Skeletal muscle tissue (tissue), 4 donors: Measurements from ENCODE around the gene PPP2R3A. TPM values are rescaled to one million over a fixed set of nuclear protein-coding genes. Genes with fewer than 3 reads are reported as not detected.
"Not testable (repeated sequence)": the region's sequence is repeated elsewhere in the genome, so short reads cannot be mapped to it uniquely, and the experiment has no call there.

Experiments used
- H3K27ac ChIP-seq: one replicate; pipeline ENCODE4 v1.7.0; 2013; ENCODE audit warnings: mild to moderate bottlenecking, low read depth, low read length, inconsistent platforms
- H3K27me3 ChIP-seq, 3 donors: one replicate each; pipeline ENCODE4 v1.7.0; 2013; ENCODE audit warnings: low read length in 3 of 3; ENCODE audit not compliant: control insufficient read depth in 3 of 3, insufficient read depth in 3 of 3
- H3K36me3 ChIP-seq, 3 donors: one replicate each; pipeline ENCODE4 v1.7.0; 2013; ENCODE audit warnings: low read length in 3 of 3; ENCODE audit not compliant: control insufficient read depth in 3 of 3, insufficient read depth in 3 of 3
- H3K4me1 ChIP-seq, 3 donors: one replicate each; pipeline ENCODE4 v1.7.0; 2013; ENCODE audit warnings: low read length in 3 of 3, mild to moderate bottlenecking in 3 of 3; ENCODE audit not compliant: control insufficient read depth in 3 of 3, insufficient read depth in 3 of 3
- H3K4me3 ChIP-seq, 3 donors: one replicate each; pipeline ENCODE4 v1.7.0; 2013; ENCODE audit warnings: low read length in 3 of 3
- H3K9ac ChIP-seq, 3 donors: one replicate each; pipeline ENCODE4 v1.7.0; 2013; ENCODE audit warnings: low read length in 3 of 3, mild to moderate bottlenecking in 3 of 3, moderate library complexity in 2 of 3, low read depth in 1 of 3
- H3K9me3 ChIP-seq, 3 donors: one replicate each; pipeline ENCODE4 v1.7.0; 2013; ENCODE audit warnings: low read length in 3 of 3; ENCODE audit not compliant: control insufficient read depth in 3 of 3
- total RNA-seq: library from RNA; depleted of rRNA; stranded (reverse); fragments of >200 nt; gene quantifications from one replicate; pipeline ENCODE4 v1.2.3, GENCODE V29; 2014
- donor health status: Osteomylitis.

PPP2R3A gene
- total RNA-seq, 1 donor from 2014 or later, result 45.9 TPM

DNA sequence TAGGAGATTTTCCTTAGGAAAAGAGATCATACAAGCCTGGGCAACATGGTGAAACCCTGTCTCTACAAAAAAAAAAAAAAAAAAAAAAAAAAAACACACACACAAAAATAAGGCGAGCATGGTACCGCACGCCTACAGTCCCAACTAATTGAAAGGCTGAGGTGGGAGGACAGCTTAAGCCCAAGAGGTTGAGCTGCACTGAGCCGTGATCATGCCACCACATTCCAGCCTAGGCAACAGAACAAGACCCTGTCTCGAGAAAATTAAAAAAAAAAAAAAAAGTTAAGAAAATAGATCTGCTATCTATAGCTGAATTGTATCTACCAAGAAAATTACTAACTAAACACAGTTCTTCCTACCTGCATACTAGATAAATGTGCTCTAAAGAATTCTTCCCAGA lies 223.5 kb downstream of the PPP2R3A start:
- Histone ChIP-seq H3K4me1 (peaks cover 35 to 45% (median 37%) of the 10 kb centered on the region in 3 donors), H3K27ac (no peak overlapping the region), H3K4me3 (no peak overlapping the region), H3K27me3 (no peaks in the 10 kb centered on the region), H3K9me3 (no peaks in the 10 kb centered on the region), H3K36me3 (no peaks in the 10 kb centered on the region), H3K9ac (no peak overlapping the region)

DNA sequence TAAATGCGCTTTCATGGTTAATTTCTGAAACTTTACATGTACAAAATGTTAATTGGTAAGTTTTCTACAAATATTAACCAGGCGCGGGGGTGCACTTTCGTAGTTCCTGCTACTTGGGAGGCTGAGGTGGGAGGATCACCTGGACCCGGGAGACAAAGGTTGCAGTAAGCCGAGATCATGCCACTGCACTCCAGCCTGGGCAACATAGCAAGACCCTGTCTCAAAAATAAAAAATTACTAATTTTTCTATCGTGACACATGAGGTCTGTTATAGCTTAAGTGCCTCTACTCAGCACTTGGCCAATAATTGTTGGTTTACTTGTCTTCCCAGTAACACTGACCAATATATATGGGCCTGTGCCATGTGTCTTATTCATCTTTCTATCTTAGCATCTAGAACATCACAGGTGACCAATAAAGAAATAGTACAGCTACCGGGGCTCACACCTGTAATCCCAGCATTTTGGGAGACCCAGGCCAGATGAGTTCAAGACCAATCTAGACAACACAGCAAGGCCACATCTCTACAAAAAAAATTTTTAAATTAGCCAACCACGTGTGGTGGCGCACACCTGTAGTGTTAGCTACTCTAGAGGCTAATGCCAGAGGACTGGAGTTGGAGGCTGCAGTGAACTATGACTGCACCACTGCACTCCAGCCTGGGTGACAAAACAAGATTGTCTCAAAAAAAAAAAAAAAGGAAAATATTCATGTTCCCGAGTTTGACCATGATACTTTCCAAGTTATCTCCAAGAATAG lies 224.5 kb downstream of the PPP2R3A start:
- Histone ChIP-seq H3K36me3 (no peaks in the 10 kb centered on the region), H3K4me1 (peaks cover 35 to 45% (median 37%) of the 10 kb centered on the region in 3 donors), H3K9me3 (no peaks in the 10 kb centered on the region), H3K4me3 (no peak overlapping the region), H3K27ac (no peak overlapping the region), H3K9ac (no peak overlapping the region), H3K27me3 (no peaks in the 10 kb centered on the region)

DNA sequence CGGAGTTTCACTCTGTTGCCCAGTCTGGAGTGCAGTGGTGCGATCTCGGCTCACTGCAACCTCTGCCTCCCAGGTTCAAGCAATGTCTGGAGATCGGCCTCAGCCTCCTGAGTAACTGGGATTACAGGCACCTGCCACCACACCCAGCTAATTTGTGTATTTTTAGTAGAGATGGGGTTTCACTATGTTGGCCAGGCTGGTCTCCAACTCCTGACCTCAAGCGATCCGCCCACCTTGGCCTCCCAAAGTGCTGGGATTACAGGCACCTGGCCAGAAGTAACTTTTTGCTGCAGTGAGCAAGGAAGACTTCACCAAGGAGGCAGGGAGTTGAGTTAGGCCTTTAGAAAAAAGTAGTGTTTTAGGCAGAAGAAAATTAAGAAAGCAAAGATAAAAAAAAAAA lies 226.7 kb downstream of the PPP2R3A start:
- H3K4me1 ChIP-seq, result peaks cover 26 to 42% (median 33%) of the 10 kb centered on the region in 3 donors

DNA sequence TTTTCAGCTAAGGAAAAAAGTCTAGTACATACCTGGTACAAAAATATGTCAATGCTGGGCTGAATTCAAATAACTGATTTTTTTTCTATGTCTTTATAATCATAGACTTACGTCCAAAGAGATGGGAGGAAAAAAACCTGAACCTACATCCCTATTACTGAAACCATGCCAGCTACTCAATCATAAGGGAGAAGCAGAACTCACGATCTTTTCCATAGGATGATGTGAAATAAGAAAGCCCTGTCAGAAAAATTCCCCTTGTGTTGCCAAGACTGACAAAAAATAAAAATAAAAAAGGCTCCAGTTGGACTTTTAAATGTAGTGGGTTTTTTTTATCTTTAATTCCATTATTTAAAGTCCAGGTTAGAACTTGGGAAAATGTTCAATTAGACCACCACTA lies 227.3 kb downstream of the PPP2R3A start:
- Histone ChIP-seq H3K27ac (no peak overlapping the region), H3K4me1 (peaks cover 28 to 44% (median 36%) of the 10 kb centered on the region in 3 donors), H3K9ac (peak overlapping the region; percentile 92 to 99 (median 98)), H3K9me3 (no peaks in the 10 kb centered on the region), H3K27me3 (no peaks in the 10 kb centered on the region), H3K4me3 (peak overlapping the region; percentile 85 to 97 (median 94)), H3K36me3 (no peaks in the 10 kb centered on the region)

More for the DNA sequence above, 226.7 kb downstream of the PPP2R3A start:
- not testable (repeated sequence) for H3K36me3 ChIP-seq, H3K27ac ChIP-seq, H3K9me3 ChIP-seq, H3K27me3 ChIP-seq
- Histone ChIP-seq H3K4me3 (peak overlapping the region; percentile 9 to 97 (median 41)), H3K9ac (peak overlapping the region in 2 of 3 donors; percentile 20 to 99)

GRCh38 chr3:136193278-136194054 lies 227.9 kb downstream of the PPP2R3A start:
- Histone ChIP-seq H3K9me3 (no peaks in the 10 kb centered on the region), H3K4me1 (peaks cover 26 to 42% (median 30%) of the 10 kb centered on the region in 3 donors), H3K36me3 (no peaks in the 10 kb centered on the region), H3K4me3 (peak overlapping the region; percentile 85 to 97 (median 94)), H3K27ac (peak overlapping the region; percentile 99), H3K9ac (peak overlapping the region; percentile 92 to 99 (median 98)), H3K27me3 (no peaks in the 10 kb centered on the region)

DNA sequence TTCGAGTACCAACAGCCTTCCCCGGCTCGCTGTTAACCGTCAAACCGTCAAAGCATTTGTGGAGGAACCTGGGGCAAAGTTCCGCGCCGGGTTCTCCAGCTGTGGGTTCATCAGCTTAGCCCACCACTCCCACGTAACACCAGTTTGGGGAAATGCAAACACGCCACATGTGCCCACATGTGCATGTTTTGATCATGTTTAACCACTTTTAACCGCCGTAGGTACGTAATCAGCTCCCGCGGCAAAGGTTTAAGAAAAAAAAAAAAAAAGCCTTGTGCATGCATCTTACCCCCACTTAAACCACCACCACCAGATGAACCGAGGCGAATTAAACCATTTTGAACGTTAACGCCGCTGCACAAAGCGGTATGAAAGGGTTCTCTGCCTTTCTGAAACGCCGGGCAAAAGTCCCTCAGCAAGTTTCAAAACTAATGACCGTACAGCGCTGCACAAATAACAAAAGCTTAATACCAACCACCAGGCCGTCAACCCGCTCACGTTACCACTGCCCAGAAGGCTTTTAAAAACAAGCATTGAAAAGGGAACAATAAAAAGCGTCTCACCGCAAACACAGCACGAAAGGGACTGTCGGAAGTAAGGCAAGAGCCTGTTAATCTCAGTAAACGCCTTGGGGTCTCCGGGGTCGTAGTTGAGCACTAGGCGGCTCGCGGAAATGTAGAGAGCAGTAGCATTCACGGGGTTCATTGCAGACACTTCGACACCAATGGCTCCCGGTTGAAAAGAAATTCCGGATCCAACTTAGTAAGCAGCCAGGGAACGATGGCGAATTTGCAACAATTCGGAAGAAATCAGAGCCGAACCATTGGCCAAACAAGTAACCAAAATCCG lies 229.1 kb downstream of the PPP2R3A start:
- H3K4me1 ChIP-seq, result peaks cover 24 to 35% (median 26%) of the 10 kb centered on the region in 3 donors

DNA sequence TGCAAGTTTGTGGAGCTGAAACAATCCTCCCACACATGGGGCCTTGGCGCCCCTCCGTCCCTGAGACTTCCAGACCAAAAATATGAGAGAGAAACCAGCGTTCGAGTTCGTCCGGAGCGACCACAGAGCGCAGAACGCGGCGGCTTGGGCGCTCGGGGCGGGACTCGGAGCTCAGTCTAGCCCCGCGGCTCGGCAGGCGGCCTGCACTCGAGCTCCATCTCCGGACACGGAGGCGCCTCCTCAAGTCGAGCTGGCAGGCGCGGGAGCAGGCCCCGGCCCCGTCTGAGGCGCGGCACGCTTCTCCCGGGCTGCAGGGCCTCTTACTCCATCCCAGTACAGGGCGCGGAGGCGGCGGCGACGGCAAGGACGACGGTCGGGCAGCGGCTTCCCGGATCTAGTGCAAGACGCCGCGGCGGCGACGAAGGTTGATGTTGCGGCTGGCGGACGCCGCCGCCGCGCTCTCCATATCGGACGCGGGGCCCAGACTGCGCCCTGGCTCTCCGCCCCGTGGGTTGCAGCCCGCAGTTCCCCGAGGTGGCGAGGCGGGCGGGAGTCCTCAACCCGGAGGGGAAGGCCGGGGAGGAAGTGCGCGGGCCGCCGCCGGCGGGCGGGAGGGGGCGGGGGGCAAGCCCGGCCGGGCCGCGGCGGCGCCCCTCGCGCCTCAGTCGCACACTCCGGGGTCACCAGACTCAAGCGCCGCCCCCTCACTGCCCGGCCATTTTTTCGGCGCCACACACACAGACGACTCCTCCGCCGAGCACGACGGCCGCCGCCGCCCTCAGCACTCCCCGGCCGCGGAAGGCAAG lies 229.9 kb downstream of the PPP2R3A start:
- Histone ChIP-seq H3K9me3 (no peaks in the 10 kb centered on the region), H3K27ac (peak overlapping the region; percentile 99), H3K4me1 (peaks cover 20 to 35% (median 24%) of the 10 kb centered on the region in 3 donors), H3K36me3 (no peaks in the 10 kb centered on the region), H3K27me3 (no peaks in the 10 kb centered on the region), H3K4me3 (peak overlapping the region; percentile 85 to 97 (median 94)), H3K9ac (peak overlapping the region; percentile 92 to 99 (median 98))

More for the DNA sequence above, 229.1 kb downstream of the PPP2R3A start:
- Histone ChIP-seq H3K9me3 (no peaks in the 10 kb centered on the region), H3K27ac (peak overlapping the region; percentile 99), H3K27me3 (no peaks in the 10 kb centered on the region), H3K36me3 (no peaks in the 10 kb centered on the region), H3K4me3 (peak overlapping the region; percentile 85 to 97 (median 94)), H3K9ac (peak overlapping the region; percentile 92 to 99 (median 98))

- H3K36me3 ChIP-seq, result no peaks in the 10 kb centered on the region
- H3K27me3 ChIP-seq, result no peaks in the 10 kb centered on the region
- H3K9ac ChIP-seq, result peak within 1 kb of the TSS; percentile 92 to 99 (median 98)
- no peaks in the 10 kb centered on the region for H3K9me3 ChIP-seq
- H3K4me1 ChIP-seq, result peaks cover 18 to 31% (median 24%) of the 10 kb centered on the region in 3 donors
- peak within 1 kb of the TSS; percentile 85 to 97 (median 94) for H3K4me3 ChIP-seq
- peak within 1 kb of the TSS; percentile 99 for H3K27ac ChIP-seq
Measured at GRCh38 chr3:136196064-136196400, 230.5 kb downstream of the PPP2R3A start, which contains the start of gene MSL2. MSL2 (minus strand) TSS chr3:136196335; CDS start chr3:136195113, 1,222 bp downstream.
